Measurements from ENCODE around the gene COP1. TPM values are rescaled to one million over a fixed set of nuclear protein-coding genes. Genes with fewer than 3 reads are reported as not detected.
"Not testable (repeated sequence)": the region's sequence is repeated elsewhere in the genome, so short reads cannot be mapped to it uniquely, and the experiment has no call there.

COP1 gene
- total RNA-seq, 1 experiment from 2014 or later, result 45.5 TPM

DNA sequence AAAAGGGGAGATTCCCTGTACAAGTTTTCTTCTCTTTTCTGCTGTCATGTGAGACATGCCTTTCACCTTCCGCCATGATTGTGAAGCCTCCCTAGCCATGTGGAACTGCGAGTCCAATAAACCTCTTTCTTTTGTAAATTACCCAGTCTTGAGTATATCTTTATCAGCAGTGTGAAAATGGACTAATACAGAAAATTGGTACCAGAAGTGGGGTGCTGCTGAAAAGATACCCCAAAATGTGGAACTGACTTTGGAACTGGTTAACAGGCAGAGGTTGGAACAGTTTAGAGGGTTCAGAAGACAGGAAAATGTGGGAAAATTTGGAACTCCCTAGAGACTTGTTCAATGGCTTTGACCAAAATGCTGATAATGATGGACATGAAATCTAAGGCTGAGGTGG, 223.7 kb downstream of the COP1 start:
- not testable (repeated sequence) for H3K27ac ChIP-seq; DNase-seq (ENCODE audit: low read depth in 1 of 2, low spot score in 2 of 2); H3K9me3 ChIP-seq (replicated peaks); H3K4me1 ChIP-seq (replicated peaks); H3K4me3 ChIP-seq; H3K27me3 ChIP-seq (replicated peaks)
- peaks cover 49% of the 10 kb centered on the region for H3K36me3 ChIP-seq

DNA sequence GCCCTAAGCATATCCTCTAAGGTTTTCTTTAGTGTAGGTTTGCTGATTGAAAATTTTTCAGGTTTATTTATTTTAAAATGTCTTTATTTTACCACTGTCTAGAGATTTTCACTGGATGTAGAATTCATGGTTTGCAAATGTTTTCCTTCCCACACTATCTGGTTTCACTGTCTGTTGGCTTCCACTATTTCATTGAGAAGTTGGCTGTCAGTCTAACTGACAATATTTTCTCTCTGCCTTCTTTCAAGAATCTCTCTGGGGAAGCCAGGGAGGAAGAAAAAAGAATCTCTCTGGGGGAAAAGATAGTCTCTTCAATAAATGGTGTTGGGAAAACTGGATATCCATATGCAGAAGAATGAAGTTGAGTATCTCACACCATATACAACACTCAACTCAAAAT, 226.0 kb downstream of the COP1 start:
- Histone ChIP-seq H3K4me1 (replicated peaks) (no peaks in the 10 kb centered on the region), H3K36me3 (peaks cover 38% of the 10 kb centered on the region), H3K27ac (no peak overlapping the region), H3K4me3 (no peak overlapping the region), H3K9me3 (replicated peaks) (0 out of 2 replicates have a peak, but pooled peaks cover 5% of the 10 kb centered on the region), H3K27me3 (replicated peaks) (no peaks in the 10 kb centered on the region)
- DNase-seq (ENCODE audit: low read depth in 1 of 2, low spot score in 2 of 2), result no peak

DNA sequence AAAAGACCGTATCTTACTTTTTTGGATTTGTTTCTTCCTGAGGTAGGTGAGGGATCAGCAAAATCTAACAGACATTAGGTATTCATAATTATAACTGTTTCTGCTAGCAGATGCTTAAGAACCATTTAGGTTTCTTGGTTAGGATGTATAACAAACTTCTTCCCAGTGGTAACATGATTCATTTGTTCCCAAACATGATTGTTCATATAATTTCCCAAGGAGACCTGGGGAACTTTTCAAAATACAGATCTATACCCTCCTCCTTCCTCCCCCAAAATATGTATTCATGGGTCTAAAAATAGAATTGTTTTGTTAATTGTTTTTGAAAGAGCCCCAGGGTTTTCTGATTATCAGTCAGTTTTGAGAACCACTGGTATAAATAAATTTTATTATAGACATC, 228.2 kb downstream of the COP1 start:
- no peaks in the 10 kb centered on the region for H3K27me3 ChIP-seq (replicated peaks)
- H3K9me3 ChIP-seq (replicated peaks), result 0 out of 2 replicates have a peak, but pooled peaks cover 5% of the 10 kb centered on the region
- DNase-seq (ENCODE audit: low read depth in 1 of 2, low spot score in 2 of 2), result no peak
- peaks cover 26% of the 10 kb centered on the region for H3K36me3 ChIP-seq
- H3K27ac ChIP-seq, result no peak overlapping the region
- no peaks in the 10 kb centered on the region for H3K4me1 ChIP-seq (replicated peaks)
- no peak overlapping the region for H3K4me3 ChIP-seq

DNA sequence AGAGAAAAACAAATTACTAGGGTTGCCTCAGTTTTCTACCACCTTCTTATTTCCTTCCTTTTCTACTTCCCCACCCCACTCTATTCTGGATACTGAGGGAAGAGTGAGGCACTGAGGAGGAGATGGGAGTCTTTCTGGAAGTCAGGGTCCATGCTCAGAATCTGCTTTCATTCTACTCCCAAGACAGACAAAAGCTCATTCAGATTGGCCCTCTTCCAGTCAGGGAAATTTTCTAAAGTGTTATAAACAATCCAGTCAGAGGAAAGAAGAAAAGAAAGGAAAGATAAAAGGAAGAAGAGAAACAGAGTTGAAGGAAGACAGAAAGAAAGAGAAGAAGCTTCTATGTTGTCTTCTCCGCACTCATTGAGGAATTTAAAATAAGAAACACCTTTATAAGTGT, 228.6 kb downstream of the COP1 start:
- Histone ChIP-seq H3K36me3 (peaks cover 21% of the 10 kb centered on the region), H3K27me3 (replicated peaks) (no peaks in the 10 kb centered on the region), H3K4me1 (replicated peaks) (no peaks in the 10 kb centered on the region), H3K4me3 (no peak overlapping the region), H3K27ac (no peak overlapping the region), H3K9me3 (replicated peaks) (0 out of 2 replicates have a peak, but pooled peaks cover 5% of the 10 kb centered on the region)
- DNase-seq (ENCODE audit: low read depth in 1 of 2, low spot score in 2 of 2), result no peak

DNA sequence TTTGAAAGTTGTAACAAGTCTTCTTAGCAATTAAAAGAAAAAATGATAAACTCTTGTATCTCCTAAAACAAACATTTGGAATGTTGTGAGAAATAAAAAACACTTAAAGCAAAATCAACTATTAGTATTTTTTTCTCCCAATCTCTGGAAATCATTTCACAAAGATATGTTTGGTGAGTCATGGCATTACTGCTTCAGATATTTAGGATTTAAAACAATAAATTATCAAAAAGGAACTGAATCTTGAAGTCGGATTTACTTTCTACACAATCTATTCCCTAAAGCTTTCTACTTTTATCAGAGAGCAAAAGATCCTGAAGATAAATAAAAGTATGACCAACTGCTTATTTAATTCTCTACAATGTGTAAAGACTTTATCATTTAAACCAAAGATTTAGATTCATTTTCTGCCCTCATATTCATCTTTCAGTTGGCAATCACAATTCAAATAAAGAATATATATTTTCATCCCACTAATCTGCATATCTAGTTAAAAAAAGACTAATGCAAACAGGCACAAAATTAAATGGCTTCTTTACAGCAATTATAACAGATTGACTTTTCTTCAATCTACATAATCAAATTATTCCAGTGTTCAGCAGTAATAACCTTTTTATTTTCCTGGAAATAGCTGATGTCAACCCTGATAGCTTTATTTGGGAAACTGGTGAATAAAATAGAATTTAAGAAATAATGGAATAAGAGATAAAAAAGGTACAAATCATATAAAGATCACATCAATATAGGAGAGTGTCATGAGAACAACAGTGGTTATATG, 230.0 kb downstream of the COP1 start:
- H3K27ac ChIP-seq, result no peak overlapping the region

DNA sequence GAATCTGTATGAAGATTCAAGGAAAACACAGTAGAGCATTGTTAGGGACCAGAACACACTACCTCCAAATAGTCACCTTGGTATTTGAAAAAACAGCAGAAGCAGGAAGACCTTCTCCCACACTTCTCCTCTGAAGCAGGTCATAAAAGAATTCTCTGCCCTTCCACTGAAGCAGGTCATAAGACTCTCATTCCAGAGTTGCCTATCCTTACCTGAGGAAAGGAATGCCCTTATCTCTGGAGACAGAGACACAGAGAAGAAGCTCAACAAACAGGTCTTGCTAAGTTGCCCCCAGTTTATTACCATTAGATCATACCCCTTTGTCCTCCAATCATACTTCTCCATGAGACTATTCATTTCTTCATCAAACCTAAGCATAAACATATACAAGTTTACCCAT, 237.9 kb downstream of the COP1 start:
- no peak overlapping the region for H3K4me3 ChIP-seq
- H3K9me3 ChIP-seq (replicated peaks), result no peaks in the 10 kb centered on the region
- H3K4me1 ChIP-seq (replicated peaks), result no peaks in the 10 kb centered on the region
- no peak overlapping the region for H3K27ac ChIP-seq
- peaks cover 7% of the 10 kb centered on the region; the same call in 1 of the 2 replicates for H3K36me3 ChIP-seq
- no peaks in the 10 kb centered on the region for H3K27me3 ChIP-seq (replicated peaks)
- no peak for DNase-seq (ENCODE audit: low read depth in 1 of 2, low spot score in 2 of 2)

More for the DNA sequence above, 230.0 kb downstream of the COP1 start:
- Histone ChIP-seq H3K4me3 (no peak overlapping the region), H3K9me3 (replicated peaks) (no peaks in the 10 kb centered on the region), H3K27me3 (replicated peaks) (no peaks in the 10 kb centered on the region), H3K4me1 (replicated peaks) (no peaks in the 10 kb centered on the region), H3K36me3 (peaks cover 8% of the 10 kb centered on the region)
- DNase-seq (ENCODE audit: low read depth in 1 of 2, low spot score in 2 of 2), result no peak

DNA sequence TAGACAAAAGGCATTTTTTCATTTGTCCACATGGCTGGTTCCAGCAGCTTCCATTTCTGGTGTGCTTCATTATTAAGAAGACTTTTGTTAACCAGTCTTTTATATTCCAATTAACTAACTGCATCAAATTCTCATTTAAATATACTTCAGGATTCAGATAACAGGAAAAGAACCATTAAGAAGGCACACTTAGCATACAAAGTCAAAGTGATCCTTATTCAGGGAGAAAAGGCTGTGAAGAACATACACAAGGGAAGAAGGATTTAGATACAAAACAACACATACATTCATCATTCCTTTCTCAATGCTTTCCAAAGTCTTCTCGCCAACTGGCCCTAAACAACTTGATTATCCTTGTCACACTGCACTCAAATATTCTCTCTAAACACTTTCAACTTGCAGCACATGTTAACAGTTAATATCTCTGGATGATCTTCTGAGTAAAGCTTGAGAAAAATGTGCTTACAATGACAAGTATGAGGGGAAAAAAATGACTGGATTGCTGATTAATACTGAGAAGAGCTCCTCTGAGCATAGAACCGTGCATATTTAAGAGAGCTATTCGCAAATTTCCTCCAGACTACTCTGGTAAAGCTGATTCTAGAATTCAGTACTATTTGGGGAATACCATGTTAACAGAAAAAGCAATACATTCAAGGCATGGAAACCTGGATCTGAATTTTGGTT, 238.5 kb downstream of the COP1 start:
- Histone ChIP-seq H3K36me3 (peaks cover 7% of the 10 kb centered on the region; the same call in 1 of the 2 replicates), H3K27me3 (replicated peaks) (no peaks in the 10 kb centered on the region), H3K9me3 (replicated peaks) (no peaks in the 10 kb centered on the region), H3K4me1 (replicated peaks) (no peaks in the 10 kb centered on the region), H3K4me3 (no peak overlapping the region), H3K27ac (no peak overlapping the region)
- DNase-seq (ENCODE audit: low read depth in 1 of 2, low spot score in 2 of 2), result no peak

DNA sequence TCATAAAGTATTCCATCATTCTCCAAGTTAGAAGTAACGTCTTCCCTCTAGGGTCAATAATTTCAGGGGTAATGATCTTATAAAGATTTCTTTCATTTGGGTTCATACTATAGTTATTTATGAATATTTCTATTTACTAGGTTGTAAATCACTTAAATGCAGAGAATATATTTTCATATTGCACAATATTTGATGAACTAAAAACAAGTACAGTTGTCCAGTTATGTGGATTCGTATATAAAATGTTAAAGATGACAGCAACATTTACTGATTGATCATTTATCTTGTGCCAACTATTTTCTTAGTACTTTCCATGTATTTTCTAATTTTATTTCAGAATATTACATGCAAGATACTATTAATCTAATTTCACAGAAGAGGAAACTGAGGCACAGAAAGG, 243.3 kb downstream of the COP1 start:
- Histone ChIP-seq H3K27me3 (replicated peaks) (no peaks in the 10 kb centered on the region), H3K9me3 (replicated peaks) (no peaks in the 10 kb centered on the region), H3K4me3 (no peak overlapping the region)

DNA sequence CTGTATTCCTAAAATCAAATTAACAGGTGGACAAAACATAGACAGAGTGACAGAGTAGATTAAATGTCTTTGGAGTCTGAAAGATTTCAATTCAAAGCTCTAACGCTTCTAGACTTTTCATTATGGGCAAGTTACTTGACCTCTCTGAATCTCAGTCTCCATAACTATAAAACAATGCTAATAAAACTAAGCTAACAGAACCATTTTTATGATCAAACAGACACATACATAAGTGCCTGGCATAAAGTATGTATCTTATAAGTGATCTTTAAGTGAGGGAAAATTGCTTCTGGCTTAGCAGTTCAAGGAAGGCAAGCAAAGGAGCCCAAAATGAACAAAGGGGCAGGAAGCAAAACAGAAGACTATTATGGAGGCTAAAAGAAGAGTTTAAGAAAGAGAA, 246.9 kb downstream of the COP1 start:
- H3K36me3 ChIP-seq, result peaks cover 4% of the 10 kb centered on the region
- no peaks in the 10 kb centered on the region for H3K9me3 ChIP-seq (replicated peaks)
- no peak overlapping the region for H3K4me3 ChIP-seq
- H3K27me3 ChIP-seq (replicated peaks), result no peaks in the 10 kb centered on the region
- no peak for DNase-seq (ENCODE audit: low read depth in 1 of 2, low spot score in 2 of 2)
- no peaks in the 10 kb centered on the region for H3K4me1 ChIP-seq (replicated peaks)
- no peak overlapping the region for H3K27ac ChIP-seq

More for the DNA sequence above, 243.3 kb downstream of the COP1 start:
- H3K4me1 ChIP-seq (replicated peaks), result no peaks in the 10 kb centered on the region
- no peak overlapping the region for H3K27ac ChIP-seq
- DNase-seq (ENCODE audit: low read depth in 1 of 2, low spot score in 2 of 2), result no peak
- H3K36me3 ChIP-seq, result peaks cover 4% of the 10 kb centered on the region; the same call in 1 of the 2 replicates

DNA sequence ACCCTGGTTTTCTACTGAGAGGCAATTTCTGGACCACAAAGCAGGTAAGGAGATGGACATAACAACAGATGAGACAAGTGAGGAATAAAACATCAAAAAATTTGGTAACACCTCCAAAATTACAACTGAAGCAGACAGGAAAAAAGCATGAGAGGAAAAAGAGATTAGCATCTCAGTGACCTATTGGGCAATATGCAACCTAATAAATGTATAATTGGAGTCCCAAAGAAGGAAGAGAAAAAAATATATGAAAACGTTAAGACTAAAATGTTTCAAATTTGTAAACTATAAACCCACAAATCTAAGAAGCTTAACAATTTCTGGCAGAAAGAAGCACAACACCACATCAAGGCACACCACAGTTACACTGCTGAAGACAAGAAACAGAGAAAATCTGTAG, 255.5 kb downstream of the COP1 start:
- no peak for DNase-seq (ENCODE audit: low read depth in 1 of 2, low spot score in 2 of 2)
- no peak overlapping the region for H3K4me3 ChIP-seq
- no peak overlapping the region for H3K27ac ChIP-seq
- no peaks in the 10 kb centered on the region for H3K4me1 ChIP-seq (replicated peaks)
- H3K27me3 ChIP-seq (replicated peaks), result no peaks in the 10 kb centered on the region
- H3K9me3 ChIP-seq (replicated peaks), result no peaks in the 10 kb centered on the region
- H3K36me3 ChIP-seq, result peaks cover 9% of the 10 kb centered on the region

DNA sequence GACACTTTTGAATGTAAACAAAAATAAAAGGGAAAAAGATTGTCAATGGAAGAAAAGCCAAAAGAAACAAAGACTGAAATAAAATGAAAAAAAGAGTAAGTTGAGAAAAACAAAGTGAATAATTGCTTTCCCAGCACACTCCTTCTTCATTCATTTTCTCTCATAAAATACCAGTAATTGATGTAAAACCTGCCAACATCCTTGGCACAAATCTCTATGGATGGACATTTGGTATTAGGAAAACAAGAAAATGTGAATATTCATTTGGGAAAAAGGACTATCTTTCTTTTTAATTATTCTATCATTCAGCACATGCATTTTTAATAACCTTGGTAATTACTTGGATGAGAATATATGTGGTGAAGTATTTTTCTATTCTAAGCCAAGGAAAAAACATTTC, 259.3 kb downstream of the COP1 start:
- Histone ChIP-seq H3K9me3 (replicated peaks) (no peaks in the 10 kb centered on the region), H3K4me1 (replicated peaks) (no peaks in the 10 kb centered on the region), H3K4me3 (no peak overlapping the region), H3K27me3 (replicated peaks) (no peaks in the 10 kb centered on the region), H3K27ac (no peak overlapping the region), H3K36me3 (peaks cover 21% of the 10 kb centered on the region)
- no peak for DNase-seq (ENCODE audit: low read depth in 1 of 2, low spot score in 2 of 2)

DNA sequence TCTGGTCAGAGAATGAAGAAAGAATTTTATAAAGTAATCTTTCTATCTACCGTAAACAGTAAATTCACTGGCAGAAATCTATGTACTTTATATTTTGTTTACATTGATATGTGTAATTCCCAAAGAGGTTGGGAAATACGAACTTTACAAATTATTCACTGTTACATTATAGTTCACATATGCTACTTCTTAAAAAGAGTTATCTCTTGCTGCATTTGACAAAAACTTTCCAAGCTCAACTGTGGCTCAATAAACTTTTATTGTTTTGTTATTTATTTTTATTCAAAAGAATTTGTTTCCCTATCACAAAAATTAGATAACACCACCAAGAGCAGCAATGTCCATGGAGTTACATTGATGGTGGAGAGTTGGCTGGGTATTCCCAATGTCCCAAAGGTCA, 262.5 kb downstream of the COP1 start:
- Histone ChIP-seq H3K27ac (no peak overlapping the region), H3K36me3 (peaks cover 25% of the 10 kb centered on the region), H3K9me3 (replicated peaks) (no peaks in the 10 kb centered on the region), H3K4me3 (no peak overlapping the region), H3K27me3 (replicated peaks) (no peaks in the 10 kb centered on the region), H3K4me1 (replicated peaks) (no peaks in the 10 kb centered on the region)
- no peak for DNase-seq (ENCODE audit: low read depth in 1 of 2, low spot score in 2 of 2)

DNA sequence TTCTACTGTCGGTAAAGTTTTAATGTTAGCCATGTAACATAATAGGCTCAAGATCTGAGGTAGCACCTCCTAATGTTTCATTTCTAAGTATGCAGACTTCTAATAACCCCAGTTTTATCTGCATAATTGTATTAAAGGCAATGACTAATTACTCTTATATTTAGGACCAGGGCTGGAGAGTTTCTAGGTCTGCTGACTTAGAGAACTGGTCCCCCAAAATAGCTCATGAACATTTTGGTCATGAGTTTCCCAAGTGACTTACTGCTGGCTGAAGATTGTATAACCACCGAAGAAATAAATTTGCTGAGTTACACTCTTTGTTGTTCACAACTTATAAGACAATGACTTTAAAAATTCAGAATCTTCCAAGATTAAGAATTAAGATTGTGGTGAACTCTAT, 265.9 kb downstream of the COP1 start:
- H3K4me3 ChIP-seq, result no peak overlapping the region
- peaks cover 15% of the 10 kb centered on the region for H3K36me3 ChIP-seq
- no peaks in the 10 kb centered on the region for H3K27me3 ChIP-seq (replicated peaks)
- no peaks in the 10 kb centered on the region for H3K9me3 ChIP-seq (replicated peaks)
- no peak for DNase-seq (ENCODE audit: low read depth in 1 of 2, low spot score in 2 of 2)
- peaks cover 19% of the 10 kb centered on the region for H3K4me1 ChIP-seq (replicated peaks)
- H3K27ac ChIP-seq, result no peak overlapping the region

DNA sequence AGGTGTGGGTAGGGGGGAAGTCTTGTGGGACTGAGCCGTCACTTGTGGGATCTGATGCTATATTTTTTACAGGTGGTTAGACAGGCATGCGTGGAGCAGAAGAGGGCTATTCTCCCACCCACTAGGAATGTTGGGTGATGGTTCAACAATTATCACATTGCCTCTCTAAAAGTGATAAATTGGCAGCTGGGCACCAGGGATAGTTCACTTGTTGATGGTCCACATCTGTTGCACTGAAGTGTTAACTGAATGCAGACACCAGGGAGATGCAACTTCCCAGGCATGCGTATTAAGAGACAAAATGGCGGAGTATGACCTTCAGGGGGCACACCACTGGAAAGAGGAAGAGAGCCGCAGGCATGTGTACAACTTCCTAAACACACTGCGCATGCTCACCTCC, 270.4 kb downstream of the COP1 start:
- Histone ChIP-seq H3K9me3 (replicated peaks) (no peaks in the 10 kb centered on the region), H3K4me1 (replicated peaks) (peaks cover 44% of the 10 kb centered on the region), H3K4me3 (no peak overlapping the region), H3K27me3 (replicated peaks) (no peaks in the 10 kb centered on the region), H3K36me3 (0 out of 2 replicates have a peak, but pooled peaks cover 3% of the 10 kb centered on the region), H3K27ac (peak overlapping the region; percentile 36; the same call in 1 of the 2 replicates)
- DNase-seq (ENCODE audit: low read depth in 1 of 2, low spot score in 2 of 2), result no peak

Measured in SJSA1 (cell line).